Uterus (tissue), 2 donors: ENCODE data around the gene KIRREL3.

Experiments
- CTCF ChIP-seq, 4 experiments: fragments of 200-600 bp in 2 of 4; fragments of 450-650 bp in 2 of 4; sonication (generic) in 2 of 4; IDR thresholded peaks; one replicate each; pipeline ENCODE4 v1.5.1; 2016 to 2019; ENCODE audit warnings: antibody characterized with exemption in 4 of 4, mild to moderate bottlenecking in 2 of 4, moderate library complexity in 1 of 4
- POLR2A ChIP-seq, 2 donors: fragments of 450-650 bp; IDR thresholded peaks; one replicate each; pipeline ENCODE4 v1.6.1; 2016; ENCODE audit warnings: antibody characterized with exemption in 2 of 2, mild to moderate bottlenecking in 1 of 2, moderate library complexity in 1 of 2

GRCh38 chr11:126694065-126694625 is 306.4 kb downstream of the KIRREL3 start:
- TF ChIP-seq CTCF (IDR thresholded peaks at IDR 0.05) (no peak), POLR2A (IDR thresholded peaks at IDR 0.05) (no peak)
